Epithelial cell of proximal tubule (primary cell): Measurements from ENCODE around the gene PISD. TPM values are rescaled to one million over a fixed set of nuclear protein-coding genes. Genes with fewer than 3 reads are reported as not detected.

Experiments used
- DNase-seq: peaks from one replicate; pipeline ENCODE4 v3.0.0-alpha.2; 2011; ENCODE audit warnings: low read depth
- H3K4me3 ChIP-seq: 2 replicates; pipeline ENCODE4 v1.5.1; 2011; ENCODE audit warnings: low read depth, mild to moderate bottlenecking, low read length
- CTCF ChIP-seq: conservative IDR thresholded peaks from 2 replicates; pipeline ENCODE4 v1.5.1; 2012; ENCODE audit warnings: low read depth, mild to moderate bottlenecking, low read length
- total RNA-seq: library from RNA; depleted of rRNA; stranded (reverse); fragments of >200 nt; gene quantifications from 2 replicates; pipeline ENCODE4 v1.2.3, GENCODE V29; 2015

Gene PISD
- total RNA-seq, 1 donor from 2014 or later, result 61.1 TPM

- DNase-seq, result no peak
- TF ChIP-seq CTCF, result no peak
- no peak overlapping the region for H3K4me3 ChIP-seq
These were observed 56.0 kb downstream of the PISD start for GRCh38 chr22:31605851-31606585.

GRCh38 chr22:31604746-31605705 is 57.0 kb downstream of the PISD start:
- TF ChIP-seq CTCF, result no peak
- no peak for DNase-seq

GRCh38 chr22:31604137-31604705 is 57.8 kb downstream of the PISD start:
- no peak for TF ChIP-seq CTCF
- no peak overlapping the region for H3K4me3 ChIP-seq
- no peak for DNase-seq

More at GRCh38 chr22:31604746-31605705, 57.0 kb downstream of the PISD start:
- H3K4me3 ChIP-seq, result no peak overlapping the region

- no peak for TF ChIP-seq CTCF
- H3K4me3 ChIP-seq, result no peak overlapping the region
- no peak for DNase-seq
These were observed 58.4 kb downstream of the PISD start for GRCh38 chr22:31603574-31603973.

- peak; percentile 22 for DNase-seq
- no peak overlapping the region for H3K4me3 ChIP-seq
- TF ChIP-seq CTCF, result no peak
These were observed 58.9 kb downstream of the PISD start for GRCh38 chr22:31603081-31603525.

- no peak overlapping the region for H3K4me3 ChIP-seq
- DNase-seq, result peak; percentile 44
- TF ChIP-seq CTCF, result no peak
These were observed 59.6 kb downstream of the PISD start for GRCh38 chr22:31602259-31602952.
